ENCODE measurements around the gene DHRSX. TPM values are rescaled to one million over a fixed set of nuclear protein-coding genes. Genes with fewer than 3 reads are reported as not detected.

DHRSX gene
- total and polyA plus RNA-seq, 2 donors (not counting 1 experiment from before 2014, with no cell fraction given) = 18.8 to 39.0 TPM

GRCh38 chrX:2230457-2230856, 270.3 kb downstream of the DHRSX start:
- Histone ChIP-seq H3K27me3 (replicated peaks in 1 of 4; ENCODE audit: control extremely low read depth in 1 of 4, control insufficient read depth in 3 of 4, insufficient read depth in 4 of 4, low read length in 3 of 4) (no peaks in the 10 kb centered on the region), H3K9ac (ENCODE audit: low read length) (no peak overlapping the region), H3K36me3 (replicated peaks in 1 of 2; ENCODE audit: control extremely low read depth in 1 of 2, control insufficient read depth in 1 of 2, extremely low read depth in 1 of 2, insufficient read depth in 2 of 2, low read length in 1 of 2) (peaks cover 0 to 4% of the 10 kb centered on the region in 2 experiments), H3K27ac (ENCODE audit: low read length in 2 of 2) (no peak overlapping the region), H3K79me2 (ENCODE audit: control insufficient read depth, insufficient read depth, low read length) (no peaks in the 10 kb centered on the region), H3K4me3 (ENCODE audit: control extremely low read depth in 1 of 5, extremely low read depth in 1 of 5, insufficient read depth in 1 of 5, low read depth in 2 of 5, low read length in 4 of 5) (no peak overlapping the region), H2AFZ (ENCODE audit: insufficient read depth, low read depth, low read length, poor library complexity, severe bottlenecking) (no peak overlapping the region), H4K20me1 (ENCODE audit: control insufficient read depth, insufficient read depth, low read length, poor library complexity, severe bottlenecking) (no peaks in the 10 kb centered on the region), H3K4me2 (replicated peaks; ENCODE audit: low read depth, low read length, poor library complexity, severe bottlenecking) (no peak overlapping the region), H3K4me1 (ENCODE audit: control insufficient read depth in 2 of 2, insufficient read depth in 2 of 2, low read length in 2 of 2) (peaks cover 0 to 5% of the 10 kb centered on the region in 2 donors), H3K9me3 (ENCODE audit: control extremely low read depth in 1 of 3, control insufficient read depth in 2 of 3, insufficient read depth in 1 of 3, low read length in 2 of 3) (peaks cover 1 to 21% (median 8%) of the 10 kb centered on the region in 3 donors)
- TF ChIP-seq CTCF (IDR thresholded peaks at IDR 0.05) (no peak), EZH2 (IDR thresholded peaks at IDR 0.05; ENCODE audit: borderline replicate concordance, insufficient read depth, low read depth, low read length, poor library complexity, severe bottlenecking) (no peak)
- no peak for ATAC-seq (ENCODE audit: low read depth)
- ChIA-PET CTCF (no interaction called here), POLR2A (no interaction called here)
- peaks cover 15% of the 10 kb centered on the region for H3K4me1 Mint-ChIP-seq
- DNase-seq = no peak
- H3K27me3 Mint-ChIP-seq = no peaks in the 10 kb centered on the region
- H3K9me3 Mint-ChIP-seq (ENCODE audit: insufficient read depth) = peaks cover 6% of the 10 kb centered on the region
- no CpG with 5 or more reads among the region's 4 CpGs for WGBS (ENCODE audit: insufficient coverage)
- H3K27ac Mint-ChIP-seq = no peak overlapping the region
- no peak overlapping the region for H3K4me3 Mint-ChIP-seq
- intact Hi-C loops (cut with micrococcal nuclease) = no loop called here

DNA sequence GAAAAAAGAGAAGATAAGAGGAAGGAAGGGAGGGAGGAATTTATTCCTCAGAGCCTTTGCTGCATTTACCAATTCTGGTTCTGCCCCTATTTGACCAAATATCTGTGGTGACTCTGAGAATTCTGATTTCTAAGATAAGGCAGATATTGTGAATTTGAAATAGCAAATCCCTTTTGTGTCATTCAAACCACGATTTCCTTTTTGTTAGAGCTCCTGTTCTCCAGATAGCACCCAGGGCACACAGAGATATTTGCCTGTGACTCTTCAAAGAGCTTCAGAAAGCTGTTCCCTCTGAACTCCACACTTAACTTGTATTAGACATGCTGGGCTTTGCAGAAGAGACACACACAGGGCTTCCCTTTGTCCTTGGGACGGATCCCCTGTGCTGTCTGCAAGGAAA, 272.2 kb downstream of the DHRSX start:
- TF ChIP-seq EZH2 (IDR thresholded peaks at IDR 0.05; ENCODE audit: borderline replicate concordance, insufficient read depth, low read depth, low read length, poor library complexity, severe bottlenecking) (no peak), CTCF (IDR thresholded peaks at IDR 0.05) (no peak)
- intact Hi-C loops (cut with micrococcal nuclease) = no loop called here

More for the DNA sequence above, 272.2 kb downstream of the DHRSX start:
- Histone ChIP-seq H3K4me1 (ENCODE audit: control insufficient read depth in 2 of 2, insufficient read depth in 2 of 2, low read length in 2 of 2) (peaks cover 0 to 5% of the 10 kb centered on the region in 2 donors), H3K9me3 (ENCODE audit: control extremely low read depth in 1 of 3, control insufficient read depth in 2 of 3, insufficient read depth in 1 of 3, low read length in 2 of 3) (peaks cover 1 to 27% (median 9%) of the 10 kb centered on the region in 3 donors), H3K27ac (ENCODE audit: low read length in 2 of 2) (no peak overlapping the region), H3K4me2 (replicated peaks; ENCODE audit: low read depth, low read length, poor library complexity, severe bottlenecking) (no peak overlapping the region), H4K20me1 (ENCODE audit: control insufficient read depth, insufficient read depth, low read length, poor library complexity, severe bottlenecking) (no peaks in the 10 kb centered on the region), H3K27me3 (replicated peaks in 1 of 4; ENCODE audit: control extremely low read depth in 1 of 4, control insufficient read depth in 3 of 4, insufficient read depth in 4 of 4, low read length in 3 of 4) (no peaks in the 10 kb centered on the region), H3K79me2 (ENCODE audit: control insufficient read depth, insufficient read depth, low read length) (no peaks in the 10 kb centered on the region), H3K4me3 (ENCODE audit: control extremely low read depth in 1 of 5, extremely low read depth in 1 of 5, insufficient read depth in 1 of 5, low read depth in 2 of 5, low read length in 4 of 5) (no peak overlapping the region), H3K9ac (ENCODE audit: low read length) (no peak overlapping the region), H3K36me3 (replicated peaks in 1 of 2; ENCODE audit: control extremely low read depth in 1 of 2, control insufficient read depth in 1 of 2, extremely low read depth in 1 of 2, insufficient read depth in 2 of 2, low read length in 1 of 2) (peaks cover 0 to 4% of the 10 kb centered on the region in 2 experiments), H2AFZ (ENCODE audit: insufficient read depth, low read depth, low read length, poor library complexity, severe bottlenecking) (no peak overlapping the region)
- ATAC-seq (ENCODE audit: low read depth) = no peak
- peaks cover 13% of the 10 kb centered on the region for H3K9me3 Mint-ChIP-seq (ENCODE audit: insufficient read depth)
- H3K27ac Mint-ChIP-seq = no peak overlapping the region
- ChIA-PET POLR2A (no interaction called here), CTCF (no interaction called here)
- WGBS (ENCODE audit: insufficient coverage) = 67% methylated on average over 1 of the region's 2 CpGs
- H3K27me3 Mint-ChIP-seq = no peaks in the 10 kb centered on the region
- no peak for DNase-seq
- H3K4me1 Mint-ChIP-seq = peaks cover 9% of the 10 kb centered on the region
- H3K4me3 Mint-ChIP-seq = no peak overlapping the region
